ENCODE results near the gene FBXO11. TPM values are rescaled to one million over a fixed set of nuclear protein-coding genes. Genes with fewer than 3 reads are reported as not detected.

The FBXO11 gene
- total and polyA plus RNA-seq, 10 of the 15 experiments (the other 5 are each of a cell fraction or from before 2014, with no cell fraction given): 5.9 to 38.9 (median 22.5) TPM

GRCh38 chr2:47783486-47784351 is 122.6 kb downstream of the FBXO11 start (continued):
- no peak for TF ChIP-seq ZNF384 (IDR thresholded peaks at IDR 0.05; ENCODE audit: borderline replicate concordance, low read depth, low read length)
- no peak for TF ChIP-seq SP1 (IDR thresholded peaks at IDR 0.05; ENCODE audit: low read depth, low read length)
- 0 out of 2 replicates have a peak, but pooled peaks have one; percentile 3 for TF ChIP-seq CREB1 (IDR thresholded peaks at IDR 0.05; ENCODE audit: low read depth)
- TF ChIP-seq CBX3 (IDR thresholded peaks at IDR 0.05; ENCODE audit: borderline replicate concordance, low read depth): no peak
- TF ChIP-seq ZNF217 (IDR thresholded peaks at IDR 0.05): no peak
- no peak for TF ChIP-seq CHD1 (IDR thresholded peaks at IDR 0.05; ENCODE audit: low read depth, low read length)
- TF ChIP-seq, protein P1, sequence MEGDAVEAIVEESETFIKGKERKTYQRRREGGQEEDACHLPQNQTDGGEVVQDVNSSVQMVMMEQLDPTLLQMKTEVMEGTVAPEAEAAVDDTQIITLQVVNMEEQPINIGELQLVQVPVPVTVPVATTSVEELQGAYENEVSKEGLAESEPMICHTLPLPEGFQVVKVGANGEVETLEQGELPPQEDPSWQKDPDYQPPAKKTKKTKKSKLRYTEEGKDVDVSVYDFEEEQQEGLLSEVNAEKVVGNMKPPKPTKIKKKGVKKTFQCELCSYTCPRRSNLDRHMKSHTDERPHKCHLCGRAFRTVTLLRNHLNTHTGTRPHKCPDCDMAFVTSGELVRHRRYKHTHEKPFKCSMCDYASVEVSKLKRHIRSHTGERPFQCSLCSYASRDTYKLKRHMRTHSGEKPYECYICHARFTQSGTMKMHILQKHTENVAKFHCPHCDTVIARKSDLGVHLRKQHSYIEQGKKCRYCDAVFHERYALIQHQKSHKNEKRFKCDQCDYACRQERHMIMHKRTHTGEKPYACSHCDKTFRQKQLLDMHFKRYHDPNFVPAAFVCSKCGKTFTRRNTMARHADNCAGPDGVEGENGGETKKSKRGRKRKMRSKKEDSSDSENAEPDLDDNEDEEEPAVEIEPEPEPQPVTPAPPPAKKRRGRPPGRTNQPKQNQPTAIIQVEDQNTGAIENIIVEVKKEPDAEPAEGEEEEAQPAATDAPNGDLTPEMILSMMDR (IDR thresholded peaks at IDR 0.05 in 2 of 3, conservative IDR thresholded peaks at IDR 0.05 in 1 of 3; ENCODE audit: control insufficient read depth in 2 of 3, extremely low read depth in 1 of 3, insufficient read depth in 1 of 3, low read depth in 3 of 3, low read length in 3 of 3): peak in 1 of 3 experiments; percentile 21; a peak in 2 of 6 replicates
- TF ChIP-seq NFXL1 (IDR thresholded peaks at IDR 0.05; ENCODE audit: borderline replicate concordance): no peak
- no peak for TF ChIP-seq RAD51 (IDR thresholded peaks at IDR 0.05)
- TF ChIP-seq BACH1 (IDR thresholded peaks at IDR 0.05; ENCODE audit: borderline replicate concordance): peak; percentile 12; the same call in 1 of the 2 replicates
- TF ChIP-seq, protein P2, sequence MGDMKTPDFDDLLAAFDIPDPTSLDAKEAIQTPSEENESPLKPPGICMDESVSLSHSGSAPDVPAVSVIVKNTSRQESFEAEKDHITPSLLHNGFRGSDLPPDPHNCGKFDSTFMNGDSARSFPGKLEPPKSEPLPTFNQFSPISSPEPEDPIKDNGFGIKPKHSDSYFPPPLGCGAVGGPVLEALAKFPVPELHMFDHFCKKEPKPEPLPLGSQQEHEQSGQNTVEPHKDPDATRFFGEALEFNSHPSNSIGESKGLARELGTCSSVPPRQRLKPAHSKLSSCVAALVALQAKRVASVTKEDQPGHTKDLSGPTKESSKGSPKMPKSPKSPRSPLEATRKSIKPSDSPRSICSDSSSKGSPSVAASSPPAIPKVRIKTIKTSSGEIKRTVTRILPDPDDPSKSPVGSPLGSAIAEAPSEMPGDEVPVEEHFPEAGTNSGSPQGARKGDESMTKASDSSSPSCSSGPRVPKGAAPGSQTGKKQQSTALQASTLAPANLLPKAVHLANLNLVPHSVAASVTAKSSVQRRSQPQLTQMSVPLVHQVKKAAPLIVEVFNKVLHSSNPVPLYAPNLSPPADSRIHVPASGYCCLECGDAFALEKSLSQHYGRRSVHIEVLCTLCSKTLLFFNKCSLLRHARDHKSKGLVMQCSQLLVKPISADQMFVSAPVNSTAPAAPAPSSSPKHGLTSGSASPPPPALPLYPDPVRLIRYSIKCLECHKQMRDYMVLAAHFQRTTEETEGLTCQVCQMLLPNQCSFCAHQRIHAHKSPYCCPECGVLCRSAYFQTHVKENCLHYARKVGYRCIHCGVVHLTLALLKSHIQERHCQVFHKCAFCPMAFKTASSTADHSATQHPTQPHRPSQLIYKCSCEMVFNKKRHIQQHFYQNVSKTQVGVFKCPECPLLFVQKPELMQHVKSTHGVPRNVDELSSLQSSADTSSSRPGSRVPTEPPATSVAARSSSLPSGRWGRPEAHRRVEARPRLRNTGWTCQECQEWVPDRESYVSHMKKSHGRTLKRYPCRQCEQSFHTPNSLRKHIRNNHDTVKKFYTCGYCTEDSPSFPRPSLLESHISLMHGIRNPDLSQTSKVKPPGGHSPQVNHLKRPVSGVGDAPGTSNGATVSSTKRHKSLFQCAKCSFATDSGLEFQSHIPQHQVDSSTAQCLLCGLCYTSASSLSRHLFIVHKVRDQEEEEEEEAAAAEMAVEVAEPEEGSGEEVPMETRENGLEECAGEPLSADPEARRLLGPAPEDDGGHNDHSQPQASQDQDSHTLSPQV (IDR thresholded peaks at IDR 0.05): no peak
- TF ChIP-seq ZNF207 (IDR thresholded peaks at IDR 0.05; ENCODE audit: borderline replicate concordance): no peak
- no peak for TF ChIP-seq PRDM15 (CRISPR knock-in tag; IDR thresholded peaks at IDR 0.05)
- TF ChIP-seq BRCA1 (IDR thresholded peaks at IDR 0.05; ENCODE audit: low read depth, low read length): no peak
- TF ChIP-seq SMAD5 (IDR thresholded peaks at IDR 0.05; ENCODE audit: low read depth): no peak
- peak; percentile 30; the same call in 1 of the 2 replicates for TF ChIP-seq POLR2AphosphoS5 (IDR thresholded peaks at IDR 0.05; ENCODE audit: low read length)
- peak; percentile 59 to 82 for TF ChIP-seq BHLHE40 (IDR thresholded peaks at IDR 0.05; ENCODE audit: borderline replicate concordance in 1 of 2, low read depth in 2 of 2, low read length in 1 of 2)

All from GM12878 (cell line).